OCI-M1 (cell line): ENCODE data around the gene RPS6KA2.
A peak's percentile ranks its signal among the peaks of the same experiment; 100 is the strongest.

Experiments used
- DNase-seq: peaks from one replicate; lab custom pipeline; 2025; lab: John Stamatoyannopoulos, UW

Gene RPS6KA2

GRCh38 chr6:166446567-166447065 lies 180.4 kb downstream of the RPS6KA2 start:
- no peak for DNase-seq

DNA sequence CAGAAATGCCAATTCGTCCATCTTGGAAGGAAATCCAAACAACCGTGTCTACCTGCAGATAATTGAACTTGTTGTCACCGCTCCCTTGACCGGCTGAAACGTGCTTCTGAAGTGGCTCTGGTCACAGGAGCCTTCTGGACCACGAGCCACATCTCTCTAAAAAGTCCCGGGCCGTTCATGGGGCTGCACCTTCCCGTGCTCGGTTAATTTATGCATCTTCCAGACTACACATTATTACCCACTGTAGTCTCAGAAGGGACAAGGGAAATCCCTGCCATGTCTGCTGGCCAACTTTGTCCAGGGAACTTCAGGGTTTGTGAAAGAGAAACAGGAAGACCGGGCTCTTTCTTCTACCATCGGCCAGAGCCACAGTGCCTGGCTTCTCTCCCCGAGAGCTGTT lies 180.9 kb downstream of the RPS6KA2 start:
- no peak for DNase-seq

- no peak for DNase-seq
Observed at GRCh38 chr6:166444446-166444845, 182.6 kb downstream of the RPS6KA2 start.

DNA sequence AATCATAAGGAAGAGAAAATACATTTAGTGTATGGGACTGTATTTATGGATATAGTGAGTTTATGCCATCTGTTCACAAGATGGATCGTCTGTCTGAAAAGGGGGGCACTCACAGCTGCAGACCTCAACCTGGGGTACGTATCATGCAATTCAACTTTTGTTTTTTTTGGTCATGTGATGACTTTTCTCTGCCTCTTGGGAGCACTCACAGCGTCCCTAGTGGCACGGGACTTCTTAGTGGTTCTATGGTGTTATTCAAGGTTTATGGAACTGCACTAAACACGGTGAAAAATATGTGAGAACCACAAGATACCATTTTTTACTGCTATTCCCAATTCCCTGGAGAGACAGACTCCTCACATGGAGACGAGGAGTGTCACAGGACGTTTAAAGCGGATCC lies 183.9 kb downstream of the RPS6KA2 start:
- DNase-seq = no peak

DNA sequence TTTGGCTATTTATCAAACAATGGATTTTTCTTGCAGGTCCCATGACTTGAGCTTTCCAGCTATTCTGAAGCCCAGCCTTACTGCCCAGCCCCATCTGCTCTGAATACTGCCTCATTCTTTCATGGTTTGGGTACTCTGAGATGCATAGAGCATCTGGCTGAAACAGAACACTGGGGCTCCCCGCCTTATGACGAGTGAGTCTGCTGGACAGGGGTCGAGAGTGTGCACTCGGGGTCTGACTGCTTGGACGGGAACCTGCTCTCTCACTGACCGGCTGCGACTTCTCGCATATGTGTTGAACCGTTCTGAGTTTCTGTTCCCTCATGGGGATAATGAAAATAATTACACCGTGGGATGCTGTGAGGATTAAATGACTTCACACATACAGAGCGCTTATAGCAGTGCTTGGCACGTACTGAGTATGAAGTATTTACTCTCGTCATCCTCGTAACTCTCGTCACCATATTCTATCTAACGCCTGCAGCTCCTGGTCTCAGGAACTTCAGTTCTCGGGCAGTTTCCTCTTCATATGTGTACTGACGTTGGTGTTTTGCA lies 184.8 kb downstream of the RPS6KA2 start:
- no peak for DNase-seq

DNA sequence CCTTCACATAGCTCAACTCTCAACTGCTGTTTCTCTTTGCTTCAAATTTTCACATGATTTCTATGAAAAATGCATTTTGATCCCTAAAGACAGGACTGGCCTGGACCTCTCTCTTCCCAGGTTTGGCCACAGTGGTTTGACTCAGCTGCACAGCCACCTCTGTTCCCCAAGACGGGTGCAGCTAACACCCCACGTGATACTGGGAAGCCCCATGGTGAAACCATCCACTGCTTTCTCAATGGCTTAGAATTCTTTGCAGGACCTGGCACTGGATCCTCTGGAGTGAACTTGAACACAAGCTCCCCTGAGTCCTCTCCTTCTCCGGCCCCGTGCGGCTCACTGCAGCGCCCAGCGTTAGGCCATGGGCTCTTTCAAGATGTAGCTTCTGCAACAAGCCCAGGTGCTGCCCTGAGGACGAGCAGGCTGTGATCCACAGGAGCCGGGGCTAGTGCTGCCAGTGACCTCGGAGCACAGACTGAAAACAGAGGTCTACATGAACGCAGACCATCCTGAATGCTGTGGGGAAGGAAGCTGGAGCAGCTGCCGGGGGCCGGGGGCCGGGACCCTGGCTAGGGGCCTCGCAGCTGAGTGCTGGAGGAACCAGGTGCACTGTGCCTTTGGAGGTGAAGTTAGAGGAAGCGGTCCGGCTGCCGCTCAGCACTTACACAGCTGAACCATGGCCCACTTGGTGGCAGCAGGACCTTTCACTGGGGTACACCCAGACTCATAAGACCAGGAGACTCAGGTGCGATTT lies 185.5 kb downstream of the RPS6KA2 start:
- no peak for DNase-seq

DNA sequence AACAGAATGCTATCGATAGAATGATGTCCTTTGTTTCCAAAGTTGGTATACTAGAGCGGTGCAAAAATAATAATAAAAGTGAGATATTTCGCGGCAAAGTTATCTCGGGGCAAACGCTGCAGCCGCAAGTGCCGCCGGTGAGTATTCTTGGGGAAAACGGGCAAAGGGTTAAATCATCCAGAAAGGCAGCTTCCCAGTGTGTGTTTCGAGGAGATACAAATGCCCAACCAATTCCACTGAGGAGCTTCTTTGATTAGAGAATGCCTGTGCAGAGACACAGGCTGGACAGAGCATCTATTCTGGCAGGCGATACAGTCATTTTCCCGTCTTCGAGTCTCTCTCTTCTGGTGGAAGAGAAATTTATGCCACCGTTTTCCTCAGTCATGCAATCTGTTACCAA lies 186.3 kb downstream of the RPS6KA2 start:
- no peak for DNase-seq

GRCh38 chr6:166440106-166440505 lies 186.9 kb downstream of the RPS6KA2 start:
- DNase-seq = no peak

DNA sequence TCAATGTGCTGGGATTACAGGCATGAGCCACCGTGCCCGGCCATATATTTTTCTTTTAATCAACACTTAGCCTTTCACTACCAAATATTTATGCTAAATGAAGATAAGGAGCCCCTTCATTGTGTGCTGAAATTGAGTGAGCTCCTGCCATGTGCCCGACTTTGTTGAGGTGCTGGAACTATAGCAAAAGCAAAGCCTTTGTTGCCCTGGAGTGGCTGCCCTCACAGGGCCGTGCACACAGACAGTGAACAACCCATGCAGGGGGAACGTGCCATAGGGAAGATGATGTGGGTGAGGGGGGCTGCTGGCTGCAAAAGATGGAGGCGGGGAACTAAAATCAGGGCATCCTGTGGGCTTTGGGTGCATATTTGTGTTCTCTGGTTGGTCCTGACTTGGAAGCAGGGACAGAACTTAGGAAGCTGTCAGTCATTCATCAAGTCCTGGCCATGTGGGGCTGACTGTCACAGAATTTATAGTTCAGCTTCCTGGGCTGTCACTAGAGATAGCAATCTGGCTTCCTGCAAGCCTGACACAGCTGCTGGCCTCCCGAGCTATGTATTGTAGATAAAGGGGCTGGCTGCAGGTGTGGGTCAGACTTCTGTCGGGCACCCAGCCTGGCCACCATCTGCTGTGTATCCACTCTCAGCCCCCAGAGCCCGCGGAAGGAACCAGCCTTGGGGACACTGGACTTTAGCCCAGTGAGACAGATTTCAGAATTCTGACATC lies 187.5 kb downstream of the RPS6KA2 start:
- DNase-seq = no peak

DNA sequence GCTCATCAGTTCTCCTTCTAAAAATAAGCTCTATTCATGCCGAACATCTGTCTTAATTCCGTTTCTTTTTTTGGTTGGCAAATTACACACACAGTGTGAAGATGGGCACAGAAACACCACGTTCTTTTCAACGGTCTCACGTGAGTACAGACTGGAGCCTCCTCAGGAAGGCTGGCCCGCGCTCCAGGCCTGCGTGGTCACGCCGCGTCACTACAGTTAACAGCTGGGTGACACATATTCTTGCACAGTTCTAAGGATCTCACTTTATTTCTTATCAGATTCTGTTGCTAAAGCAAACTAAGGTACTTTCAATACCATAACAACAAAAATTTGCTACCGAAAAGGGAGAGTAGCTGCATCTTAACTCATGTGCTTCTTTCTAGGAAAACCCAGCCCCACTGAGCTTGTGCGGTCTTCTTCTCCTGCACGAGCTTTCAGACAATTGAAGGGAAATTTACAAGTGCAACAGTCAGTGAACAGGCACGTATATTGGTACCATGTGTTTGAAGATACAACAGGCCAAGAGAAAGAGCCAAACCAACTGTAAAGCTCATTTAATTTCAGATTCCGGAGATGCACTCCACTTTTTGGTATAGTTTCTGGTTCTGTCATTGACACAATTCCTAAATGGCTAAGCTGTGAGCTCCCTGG lies 188.7 kb downstream of the RPS6KA2 start:
- DNase-seq = no peak

DNA sequence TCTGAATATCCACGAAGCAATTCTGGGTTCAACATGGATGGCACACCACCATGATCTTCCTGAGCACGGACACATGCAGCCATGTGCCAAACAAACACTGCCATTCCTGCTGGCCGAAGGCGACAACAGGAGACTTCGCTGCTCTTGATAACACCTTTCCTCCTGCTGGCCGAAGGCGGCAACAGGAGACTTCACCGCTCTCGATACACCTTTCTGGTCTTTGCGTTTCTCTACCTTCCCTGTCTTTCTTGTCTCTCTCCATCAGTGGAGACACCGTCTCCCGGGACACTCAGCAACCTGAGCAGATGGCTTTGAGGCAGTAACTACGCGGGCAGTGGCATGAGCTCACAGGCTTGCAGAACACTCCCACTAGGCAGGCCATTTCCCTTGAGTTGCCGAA lies 189.4 kb downstream of the RPS6KA2 start:
- no peak for DNase-seq

GRCh38 chr6:166436195-166437139 lies 190.6 kb downstream of the RPS6KA2 start:
- no peak for DNase-seq

GRCh38 chr6:166435574-166435973 lies 191.5 kb downstream of the RPS6KA2 start:
- peak; percentile 13 for DNase-seq

DNA sequence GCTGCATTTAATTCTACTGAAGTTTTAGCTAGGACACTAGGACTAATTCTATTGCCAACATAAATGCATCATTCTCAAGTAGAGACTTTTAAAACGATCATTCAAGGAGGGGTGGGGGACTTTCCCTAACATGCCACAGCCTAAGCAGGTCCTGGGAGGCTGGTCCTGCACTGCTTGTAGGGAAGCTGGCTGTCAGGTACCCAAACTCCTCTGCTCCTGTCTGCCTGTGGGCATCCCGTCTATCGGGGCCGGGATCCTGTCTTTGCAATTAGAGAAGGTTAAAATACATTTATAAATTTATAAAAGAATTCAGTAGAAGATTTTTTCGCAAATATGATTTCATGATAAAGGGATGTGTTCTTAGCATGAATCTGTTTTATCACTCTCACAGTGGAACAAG lies 192.7 kb downstream of the RPS6KA2 start:
- DNase-seq = no peak

- DNase-seq = no peak
Observed at GRCh38 chr6:166433096-166433495, 194.0 kb downstream of the RPS6KA2 start.

- no peak for DNase-seq
Observed at GRCh38 chr6:166430269-166430668, 196.8 kb downstream of the RPS6KA2 start.

- DNase-seq = no peak
Observed at GRCh38 chr6:166424431-166424830, 202.6 kb downstream of the RPS6KA2 start.

- DNase-seq = no peak
Observed at GRCh38 chr6:166423781-166424180, 203.3 kb downstream of the RPS6KA2 start.

GRCh38 chr6:166423051-166423745 lies 203.9 kb downstream of the RPS6KA2 start:
- DNase-seq = no peak

GRCh38 chr6:166422201-166422940 lies 204.7 kb downstream of the RPS6KA2 start:
- no peak for DNase-seq
